ENCODE results near the gene FSD1.
A peak's percentile ranks its signal among the peaks of the same experiment; 100 is the strongest.
"Not testable (repeated sequence)": the region's sequence is repeated elsewhere in the genome, so short reads cannot be mapped to it uniquely, and the experiment has no call there.

FSD1 gene

DNA sequence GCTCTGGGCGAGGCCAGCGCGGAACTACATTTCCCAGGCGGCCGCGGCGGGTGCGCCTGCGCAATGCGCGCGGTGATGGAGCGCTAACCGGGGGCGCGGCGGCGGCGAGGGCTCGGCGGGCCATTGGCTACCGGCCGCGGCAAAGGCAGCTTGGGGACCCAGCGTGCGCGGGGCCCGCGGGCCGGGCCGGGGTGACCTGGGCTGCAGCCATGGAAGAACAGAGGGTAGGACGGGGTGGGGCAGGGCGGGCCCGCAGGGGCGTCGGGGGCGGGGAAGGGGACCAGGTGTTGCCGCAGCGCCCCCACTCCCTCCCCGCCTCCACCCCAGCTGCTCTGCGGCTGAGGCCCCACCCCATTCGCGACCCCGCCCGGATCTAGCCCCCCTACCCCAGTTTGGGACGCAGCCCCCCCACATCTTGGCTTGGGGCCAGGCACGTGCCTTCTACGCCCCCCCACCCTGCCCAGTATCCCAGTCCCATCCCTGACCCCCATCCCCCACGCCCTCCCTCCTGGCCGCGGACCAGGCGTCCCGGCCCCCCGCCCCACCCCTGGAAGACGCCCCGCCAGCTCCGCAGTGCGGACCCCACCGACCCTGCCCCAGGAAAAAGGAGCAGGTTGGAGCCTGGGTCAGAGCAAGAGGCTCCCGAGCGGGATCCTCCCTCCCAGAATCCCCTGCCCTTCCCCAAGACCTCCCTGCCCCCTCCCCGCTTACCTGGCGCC is at the start of gene FSD1:
Gene FSD1 (plus strand): TSS at position 61 of the 719 bp plus-strand sequence. CDS start 149 bp downstream, at position 210.
- DNase-seq (ENCODE audit: low read depth in 2 of 2), result peak in 1 of 2 experiments; percentile 30

DNA sequence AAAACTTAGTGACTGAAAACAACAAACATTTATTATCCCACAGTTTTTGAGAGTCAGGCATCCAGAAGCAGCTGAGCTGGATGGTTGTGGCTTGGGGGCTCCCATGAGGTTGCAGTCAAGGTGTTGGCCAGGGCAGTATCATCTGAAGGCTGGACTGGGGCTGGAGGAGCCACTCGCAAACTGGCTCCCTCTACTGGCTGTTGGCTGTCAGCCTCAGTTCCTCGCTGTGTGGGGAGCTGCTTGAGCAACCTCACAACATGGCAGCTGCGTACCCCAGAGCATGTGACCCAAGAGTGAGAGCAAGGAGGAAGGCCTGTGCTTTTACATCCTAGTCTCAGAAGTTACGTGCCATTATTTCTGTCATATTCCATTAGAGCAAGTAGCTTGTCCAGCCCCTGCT is 47.8 kb upstream of the FSD1 start:
- no peak for DNase-seq (ENCODE audit: low read depth in 2 of 2)

GRCh38 chr19:4257025-4257424 is 47.4 kb upstream of the FSD1 start:
- no peak for DNase-seq (ENCODE audit: low read depth in 2 of 2)

- DNase-seq (ENCODE audit: low read depth in 2 of 2), result no peak
Observed at GRCh38 chr19:4258181-4258580, 46.2 kb upstream of the FSD1 start.

DNA sequence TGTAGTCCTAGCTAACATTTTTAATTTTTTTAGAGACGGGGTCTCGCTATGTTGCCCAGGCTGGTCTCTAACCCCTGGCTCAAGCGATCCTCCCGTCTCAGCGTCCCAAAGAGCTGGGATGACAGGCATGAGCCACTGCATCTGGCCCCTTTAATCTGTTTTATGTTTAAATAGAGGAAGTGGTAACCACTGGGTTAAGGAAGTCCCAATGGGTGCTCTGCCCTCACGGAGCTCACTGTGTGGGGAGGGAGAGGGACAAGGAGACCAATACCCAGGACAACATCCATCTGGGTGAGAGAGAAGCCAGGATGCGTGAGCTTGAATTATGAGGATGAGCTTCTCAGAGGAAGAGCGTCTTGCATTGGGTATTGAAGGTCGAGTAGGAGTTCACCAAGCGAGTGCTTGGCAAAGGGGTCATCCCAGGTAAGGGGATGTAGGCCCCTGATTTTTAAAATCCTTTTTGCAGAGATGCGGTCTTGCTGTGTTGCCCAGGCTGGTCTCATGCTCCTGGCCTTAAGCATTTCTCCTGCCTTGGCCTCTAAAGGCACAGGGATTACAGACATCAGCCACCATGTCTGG is 43.7 kb upstream of the FSD1 start:
- no peak for DNase-seq (ENCODE audit: low read depth in 2 of 2)

DNA sequence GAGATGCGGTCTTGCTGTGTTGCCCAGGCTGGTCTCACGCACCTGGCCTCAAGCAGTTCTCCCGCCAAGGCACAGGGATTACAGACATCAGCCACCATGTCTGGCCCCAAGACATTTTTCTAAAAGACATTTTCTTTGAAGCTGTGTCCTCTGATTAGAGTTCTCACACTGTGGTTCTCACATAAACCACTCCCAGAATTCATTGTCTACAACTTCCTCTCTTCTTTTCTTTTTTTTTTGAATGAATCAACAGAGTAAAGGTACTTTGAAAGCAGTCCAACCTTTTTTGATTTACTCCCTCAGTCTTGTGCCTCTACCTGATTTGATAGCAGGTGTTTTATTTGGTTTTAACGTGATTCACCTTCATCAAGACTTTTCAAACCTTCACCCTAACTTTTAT is 39.6 kb upstream of the FSD1 start:
- no peak for DNase-seq (ENCODE audit: low read depth in 2 of 2)

DNA sequence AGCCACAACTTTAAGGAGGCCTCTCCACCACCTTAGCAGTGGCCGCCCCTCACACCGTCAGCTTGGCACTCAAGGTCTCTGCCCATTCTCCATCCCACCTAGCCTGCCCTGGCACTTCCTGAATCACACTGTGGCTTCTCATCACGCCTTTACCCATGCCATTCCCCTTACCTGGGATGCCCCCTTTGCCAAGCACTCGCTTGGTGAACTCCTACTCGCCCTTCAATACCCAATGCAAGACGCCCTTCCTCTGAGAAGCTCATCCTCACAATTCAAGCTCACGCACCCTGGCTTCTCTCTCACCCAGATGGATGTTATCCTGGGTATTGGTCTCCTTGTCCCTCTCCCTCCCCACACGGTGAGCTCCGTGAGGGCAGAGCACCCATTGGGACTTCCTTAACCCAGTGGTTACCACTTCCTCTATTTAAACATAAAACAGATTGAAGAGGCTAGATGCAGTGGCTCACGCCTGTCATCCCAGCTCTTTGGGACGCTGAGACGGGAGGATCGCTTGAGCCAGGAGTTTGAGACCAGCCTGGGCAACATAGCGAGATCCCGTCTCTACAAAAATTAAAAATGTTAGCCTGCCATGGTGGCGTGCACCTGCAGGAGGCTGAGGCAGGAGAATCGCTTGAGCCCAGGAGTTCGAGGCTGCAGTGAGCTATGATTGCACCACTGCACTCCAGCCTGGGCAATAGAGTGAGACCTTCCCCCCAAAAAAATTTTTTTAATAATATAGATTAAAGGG is 38.0 kb upstream of the FSD1 start:
- DNase-seq (ENCODE audit: low read depth in 2 of 2), result no peak

DNA sequence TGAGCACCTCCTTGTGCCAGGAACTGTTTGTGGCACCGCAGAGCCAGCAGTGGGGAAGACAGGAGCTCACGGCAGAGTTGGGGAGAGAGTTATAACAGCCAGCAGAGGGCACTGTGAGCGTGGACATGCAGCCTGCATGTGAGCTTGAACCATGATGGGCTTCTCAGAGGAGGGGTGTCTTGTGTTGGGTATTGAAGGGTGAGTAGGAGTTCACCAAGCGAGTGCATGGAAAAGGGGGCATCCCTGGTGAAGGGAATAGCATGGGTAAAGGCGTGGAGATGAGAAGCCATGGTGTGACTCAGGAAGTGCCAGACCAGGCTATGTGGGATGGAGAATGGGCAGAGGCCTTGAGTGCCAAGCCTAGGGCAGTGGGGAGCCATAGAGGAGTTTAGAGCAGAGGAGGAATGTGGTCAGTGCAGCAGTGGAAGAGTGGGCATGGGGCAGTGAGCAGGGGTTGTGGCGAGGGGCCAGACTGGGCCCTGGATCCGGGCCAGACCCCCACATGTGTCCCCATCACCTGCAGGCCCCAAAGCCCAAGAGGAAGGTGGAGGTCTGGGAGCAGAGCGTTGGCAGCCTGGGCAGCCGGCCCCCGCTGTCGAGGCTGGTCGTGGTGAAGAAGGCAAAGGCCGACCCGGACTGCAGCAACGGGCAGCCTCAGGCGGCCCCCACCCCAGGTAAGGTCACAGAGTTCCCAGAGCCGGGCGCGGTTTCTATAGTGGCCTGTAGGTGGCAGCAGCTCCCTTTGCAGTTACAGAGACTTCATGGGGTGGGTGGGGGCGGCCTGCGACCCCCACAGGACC is 37.1 kb upstream of the FSD1 start:
- DNase-seq (ENCODE audit: low read depth in 2 of 2), result no peak

GRCh38 chr19:4267901-4268815 is 36.2 kb upstream of the FSD1 start:
- DNase-seq (ENCODE audit: low read depth in 2 of 2), result no peak

GRCh38 chr19:4268816-4269430 is 35.5 kb upstream of the FSD1 start:
- DNase-seq (ENCODE audit: low read depth in 2 of 2), result no peak

DNA sequence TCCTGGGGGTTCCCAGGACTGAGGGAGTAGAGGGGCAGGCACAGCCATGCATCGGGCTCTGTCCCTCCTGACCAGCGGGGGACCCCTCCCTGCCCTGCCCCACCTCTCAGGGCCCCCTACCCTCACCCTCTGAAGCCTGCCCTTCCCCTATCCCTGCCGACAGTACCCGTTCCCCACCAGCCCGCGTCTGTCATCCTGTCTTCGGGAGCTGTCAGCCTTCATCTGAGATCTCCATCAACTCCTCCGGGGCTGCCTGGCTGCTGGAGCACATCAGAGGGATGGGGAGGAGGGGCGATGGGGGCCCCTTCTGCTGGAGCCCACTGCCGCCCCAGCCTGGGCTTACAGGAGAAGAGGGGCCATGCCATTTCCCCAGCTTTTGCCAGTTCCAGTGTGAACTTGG is 31.5 kb upstream of the FSD1 start:
- no peak for DNase-seq (ENCODE audit: low read depth in 2 of 2)

- not testable (repeated sequence) for DNase-seq (ENCODE audit: low read depth in 2 of 2)
Observed at GRCh38 chr19:4274321-4274686, 30.1 kb upstream of the FSD1 start.

DNA sequence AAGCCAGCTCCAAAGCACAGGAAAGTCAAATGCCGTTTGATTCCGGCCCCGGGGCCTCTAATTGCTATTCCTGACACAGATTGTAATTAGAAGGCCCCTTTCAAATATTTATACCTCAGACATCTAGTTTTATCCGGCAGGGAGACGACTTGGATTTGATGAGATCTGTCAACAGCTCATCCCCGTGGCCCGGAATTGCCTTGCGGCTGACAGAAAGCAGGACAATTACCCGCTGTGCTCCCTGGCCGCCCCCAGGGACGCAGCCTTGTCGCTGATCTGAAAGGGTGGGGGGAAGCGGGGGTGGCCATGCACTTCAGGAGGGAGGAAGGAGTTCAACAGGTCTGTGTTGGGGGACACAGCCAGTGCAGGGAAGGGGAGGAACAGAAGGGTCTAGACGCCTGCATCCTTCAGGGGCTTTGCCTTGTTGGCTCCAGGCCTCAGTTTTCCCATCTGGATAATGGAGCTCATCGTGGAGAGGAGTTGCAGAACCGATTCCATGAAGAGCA is 27.2 kb upstream of the FSD1 start:
- DNase-seq (ENCODE audit: low read depth in 2 of 2), result no peak

DNA sequence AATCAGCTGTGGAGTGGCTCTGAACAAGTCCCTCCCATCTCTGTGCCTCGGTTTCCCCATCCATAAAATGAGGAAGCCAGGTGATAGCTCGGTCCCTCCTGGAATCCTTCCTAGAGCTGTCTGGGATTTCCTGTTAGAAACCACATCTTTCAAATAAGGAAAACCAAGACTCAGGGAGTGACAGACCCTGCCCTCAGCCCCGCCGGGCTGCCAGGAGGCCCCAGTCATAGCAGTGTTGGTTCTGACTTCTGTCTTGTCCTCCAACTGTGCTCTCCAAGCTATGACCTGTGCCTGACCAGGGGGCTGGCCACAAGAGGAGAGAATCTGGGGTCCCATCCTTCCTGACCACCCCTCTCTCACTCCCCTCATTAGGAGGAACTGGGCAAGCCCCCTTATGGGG is 26.4 kb upstream of the FSD1 start:
- no peak for DNase-seq (ENCODE audit: low read depth in 2 of 2)

GRCh38 chr19:4278419-4279266 is 25.8 kb upstream of the FSD1 start, which contains the start of gene SHD:
TSS of gene SHD (plus strand) at chr19:4279266. CDS start at chr19:4280064, 798 bp downstream.
- DNase-seq (ENCODE audit: low read depth in 2 of 2), result no peak

- DNase-seq (ENCODE audit: low read depth in 2 of 2), result no peak
Observed at GRCh38 chr19:4279267-4279529, 25.2 kb upstream of the FSD1 start.

DNA sequence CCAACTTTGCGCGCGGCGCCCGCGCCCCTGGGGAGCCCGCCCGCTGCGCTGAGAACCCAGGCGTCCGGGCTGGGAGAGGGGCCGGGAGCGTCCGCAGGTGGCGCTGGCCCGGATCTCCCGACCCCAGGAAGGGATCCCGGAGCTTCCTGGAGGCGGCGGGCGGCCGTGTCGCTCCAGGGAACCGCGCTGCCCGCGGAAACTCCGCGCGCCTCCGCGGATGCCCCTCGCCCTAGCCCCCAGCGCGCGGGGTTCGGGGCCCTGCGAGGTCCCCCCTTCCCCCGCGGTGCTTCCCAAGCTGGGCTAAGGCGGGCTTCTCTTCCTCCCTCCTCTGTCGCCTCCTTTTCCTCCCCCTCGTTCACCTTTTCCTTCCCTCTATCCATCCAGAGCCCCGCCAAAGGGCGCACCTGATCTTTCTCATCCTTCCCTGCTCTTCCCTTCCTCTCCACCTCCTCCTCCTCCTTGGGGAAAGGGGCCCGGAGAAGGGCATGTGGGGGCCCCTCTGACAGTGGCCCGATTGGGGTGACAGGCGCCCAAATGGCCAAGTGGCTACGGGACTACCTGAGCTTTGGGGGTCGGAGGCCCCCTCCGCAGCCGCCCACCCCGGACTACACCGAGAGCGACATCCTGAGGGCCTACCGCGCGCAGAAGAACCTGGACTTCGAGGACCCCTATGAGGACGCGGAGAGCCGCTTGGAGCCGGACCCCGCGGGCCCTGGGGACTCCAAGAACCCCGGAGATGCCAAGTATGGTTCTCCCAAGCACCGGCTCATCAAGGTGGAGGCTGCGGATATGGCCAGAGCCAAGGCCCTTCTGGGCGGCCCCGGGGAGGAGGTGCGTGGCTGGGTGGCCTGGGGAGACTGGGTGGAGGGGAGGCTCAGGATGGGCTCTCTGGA is 24.6 kb upstream of the FSD1 start:
- DNase-seq (ENCODE audit: low read depth in 2 of 2), result no peak

GRCh38 chr19:4284176-4284958 is 20.0 kb upstream of the FSD1 start:
- no peak for DNase-seq (ENCODE audit: low read depth in 2 of 2)

Measured in fibroblast of skin of left quadriceps (primary cell).